ENCODE measurements around the gene HABP4. TPM values are rescaled to one million over a fixed set of nuclear protein-coding genes. Genes with fewer than 3 reads are reported as not detected.

Gene HABP4
- total and polyA plus RNA-seq, 9 of the 15 experiments (the other 6 are each of a cell fraction or from before 2014, with no cell fraction given): 0.38 to 2.4 (median 1.9) TPM

GRCh38 chr9:96501633-96502538 is 51.9 kb downstream of the HABP4 start:
- Histone ChIP-seq H3K9ac (ENCODE audit: insufficient read depth in 1 of 2, low read depth in 2 of 2, low read length in 2 of 2) (no peak overlapping the region), H3K9me3 (replicated peaks; ENCODE audit: control insufficient read depth, insufficient read depth, low read depth, low read length) (no peaks in the 10 kb centered on the region), H3K4me3 (no peak overlapping the region), H4K20me1 (replicated peaks; ENCODE audit: control insufficient read depth, insufficient read depth, low read length) (peaks cover 4% of the 10 kb centered on the region; the same call in 1 of the 2 replicates), H3K4me2 (ENCODE audit: insufficient read depth, low read length) (no peak overlapping the region), H3K79me2 (ENCODE audit: control insufficient read depth, insufficient read depth, low read length) (no peaks in the 10 kb centered on the region), H3K36me3 (ENCODE audit: control insufficient read depth, insufficient read depth, low read length) (no peaks in the 10 kb centered on the region), H3K27ac (ENCODE audit: extremely low read depth, low read depth, low read length) (no peak overlapping the region), H3K27me3 (ENCODE audit: control insufficient read depth in 2 of 2, insufficient read depth in 2 of 2, low read length in 2 of 2) (peaks cover 4 to 40% of the 10 kb centered on the region in 2 experiments), H3K4me1 (replicated peaks in 1 of 2; ENCODE audit: control insufficient read depth in 2 of 2, insufficient read depth in 2 of 2, low read length in 2 of 2) (peaks cover 0 to 3% of the 10 kb centered on the region in 2 experiments; a peak in 1 of 5 replicates), H2AFZ (ENCODE audit: low read depth, low read length) (no peak overlapping the region), H3K9me1 (ENCODE audit: control insufficient read depth, insufficient read depth, low read length) (no peaks in the 10 kb centered on the region)
- ATAC-seq (no peak), FAIRE-seq (no peak), DNase-seq (ENCODE audit: extremely low read depth in 1 of 4, low spot score in 3 of 4) (no peak)
- WGBS (ENCODE audit: insufficient coverage, low coverage, missing lambda C conversion rate): 37% methylated on average over 15 of the region's 15 CpGs
- POLR2A ChIA-PET: no interaction called here
- CTCF ChIA-PET (ENCODE audit: low intra/inter-chr PET ratio): no interaction called here
- in situ Hi-C loops (cut with MboI): no loop called here
- intact Hi-C loops (cut with micrococcal nuclease): no loop called here
- TF ChIP-seq SETDB1 (IDR thresholded peaks at IDR 0.05; ENCODE audit: low read length): no peak
- no peak for TF ChIP-seq HDAC6 (IDR thresholded peaks at IDR 0.05; ENCODE audit: low read depth, low read length)
- no peak for TF ChIP-seq ZNF174 (CRISPR knock-in tag; IDR thresholded peaks at IDR 0.05)
- BruUV-seq (replicated peaks): no TSS peak
